Renal cortical epithelial cell (primary cell): ENCODE measurements around the gene KLHL2. TPM values are rescaled to one million over a fixed set of nuclear protein-coding genes. Genes with fewer than 3 reads are reported as not detected.
"Not testable (repeated sequence)": the region's sequence is repeated elsewhere in the genome, so short reads cannot be mapped to it uniquely, and the experiment has no call there.

Experiments used
- DNase-seq: peaks from one replicate; pipeline ENCODE4 v3.0.0-alpha.2; 2011; ENCODE audit warnings: low read depth
- total RNA-seq: library from RNA; depleted of rRNA; stranded (reverse); fragments of >200 nt; gene quantifications from 2 replicates; pipeline ENCODE4 v1.2.3, GENCODE V29; 2014

The KLHL2 gene
- total RNA-seq, 1 donor from 2014 or later: 30.9 TPM

- peak; percentile 67 for DNase-seq
These were observed 25.5 kb downstream of the KLHL2 start for GRCh38 chr4:165232623-165233433.

- no peak for DNase-seq
These were observed 27.4 kb downstream of the KLHL2 start for GRCh38 chr4:165234766-165235165.

GRCh38 chr4:165236852-165237251 lies 29.5 kb downstream of the KLHL2 start:
- not testable (repeated sequence) for DNase-seq

DNA sequence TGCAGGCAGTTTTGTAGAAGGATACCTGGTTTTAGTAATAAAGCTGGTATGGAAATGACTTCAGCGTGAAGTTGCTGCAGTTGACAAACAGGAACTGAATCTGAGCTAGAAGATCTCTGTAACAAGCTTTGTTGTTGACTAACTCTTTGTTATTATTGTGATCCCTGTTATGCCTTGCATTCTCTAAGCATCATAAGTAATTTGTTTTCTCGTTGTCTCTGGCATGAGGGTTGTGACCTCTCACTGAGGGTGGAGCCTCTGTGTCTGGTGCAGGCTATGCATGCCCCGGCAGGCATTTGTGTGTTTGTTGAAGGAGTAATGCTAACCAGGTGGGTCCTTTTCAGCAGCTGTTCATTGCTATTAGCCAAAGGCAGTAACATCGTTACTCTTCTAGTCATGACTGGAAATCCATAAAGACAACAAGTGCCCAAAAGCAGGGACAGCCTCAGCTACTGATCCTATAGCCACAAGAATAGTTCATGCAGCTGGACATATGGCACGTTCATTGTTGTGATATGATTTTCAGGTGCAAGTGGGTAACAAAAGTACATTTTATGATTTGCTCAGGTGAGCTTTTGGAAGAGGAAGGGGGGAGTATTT lies 30.8 kb downstream of the KLHL2 start:
- peak; percentile 53 for DNase-seq

- DNase-seq: not testable (repeated sequence)
These were observed 33.4 kb downstream of the KLHL2 start for GRCh38 chr4:165240761-165241160.

- not testable (repeated sequence) for DNase-seq
These were observed 36.8 kb downstream of the KLHL2 start for GRCh38 chr4:165244148-165244547.

DNA sequence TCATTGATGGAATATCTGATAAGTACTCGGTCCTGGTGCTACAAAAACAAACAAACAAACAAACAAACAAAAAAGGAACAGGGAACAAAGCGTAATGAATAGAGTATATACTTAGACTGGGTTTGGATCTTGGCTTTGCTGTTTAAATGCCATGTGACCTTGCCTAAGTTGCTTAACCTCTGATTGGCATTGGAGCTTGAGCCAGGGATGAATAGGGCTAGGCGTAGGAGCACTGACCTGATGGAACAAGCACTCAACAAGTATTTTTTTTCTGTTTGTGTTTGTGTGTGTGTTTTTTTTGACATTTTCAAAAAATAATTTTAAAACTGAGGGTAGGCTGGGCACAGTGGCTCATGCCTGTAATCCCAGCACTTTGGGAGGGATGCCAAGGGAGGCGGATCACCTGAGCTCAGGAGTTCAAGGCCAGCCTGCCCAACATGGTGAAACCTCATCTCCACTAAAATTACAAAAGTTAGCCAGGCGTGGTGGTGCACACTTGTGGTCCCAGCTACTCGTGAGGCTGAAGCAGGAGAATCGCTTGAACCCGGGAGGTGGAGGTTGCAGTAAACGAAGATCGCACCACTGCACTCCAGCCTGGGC lies 37.3 kb downstream of the KLHL2 start:
- DNase-seq: not testable (repeated sequence)

GRCh38 chr4:165248102-165248501 lies 40.7 kb downstream of the KLHL2 start:
- DNase-seq: no peak

DNA sequence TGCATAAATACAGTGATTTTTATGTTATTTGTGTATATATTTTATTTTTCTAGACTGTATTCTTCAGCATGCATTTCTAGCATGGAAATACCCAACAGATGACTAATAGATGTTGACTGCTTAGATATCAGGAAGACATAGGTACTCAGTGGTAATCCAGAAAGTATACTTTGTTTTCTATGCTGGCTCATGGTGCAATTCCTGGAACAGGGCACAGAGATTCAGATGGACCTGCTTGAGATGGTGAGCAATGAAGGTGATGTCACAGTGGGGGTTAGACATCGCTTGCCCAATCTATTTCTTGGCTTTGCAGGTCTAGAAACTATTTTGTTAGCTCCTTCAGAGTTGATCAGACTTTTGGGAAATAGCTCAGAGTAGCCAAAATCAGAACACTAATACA lies 41.5 kb downstream of the KLHL2 start:
- peak; percentile 73 for DNase-seq

DNA sequence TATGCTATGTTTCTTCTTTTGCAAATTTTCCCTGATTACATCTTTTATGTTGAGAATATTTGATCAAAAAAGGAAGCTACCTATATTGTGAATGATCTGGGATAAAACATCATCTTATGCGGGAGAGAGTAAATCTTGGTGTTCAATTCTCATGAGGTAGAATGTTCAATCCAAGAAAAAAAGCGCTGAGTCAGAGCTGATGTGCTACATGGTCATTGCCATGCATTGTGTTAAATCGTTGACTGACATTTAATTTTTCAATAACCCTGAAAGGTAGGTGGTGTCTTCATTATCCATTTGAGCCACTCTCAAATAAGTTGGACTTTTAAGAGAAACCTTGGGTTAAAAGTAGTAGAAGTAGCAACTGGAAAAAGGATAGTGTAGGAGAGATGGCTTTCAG lies 47.4 kb downstream of the KLHL2 start:
- peak; percentile 13 for DNase-seq

DNA sequence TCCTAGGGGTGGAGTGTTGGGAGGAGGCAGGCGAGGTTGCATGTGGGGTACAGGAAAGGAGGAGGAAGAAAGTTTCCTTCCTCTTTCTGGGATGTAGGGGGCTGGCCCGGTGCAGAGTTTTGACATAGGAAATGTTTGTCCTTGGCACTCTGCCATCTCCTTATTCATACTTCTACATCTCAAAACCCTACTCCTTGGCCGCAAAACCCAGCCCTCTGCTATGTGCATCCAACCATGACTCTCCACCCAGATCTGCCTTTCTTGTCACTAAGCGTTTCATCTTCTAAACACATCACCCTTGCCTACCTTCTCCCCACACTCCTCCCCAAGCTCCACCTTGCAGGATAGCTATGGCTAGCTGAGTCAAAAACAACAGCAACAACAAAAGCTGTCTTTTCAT lies 48.1 kb downstream of the KLHL2 start:
- peak; percentile 83 for DNase-seq

GRCh38 chr4:165256074-165256659 lies 48.8 kb downstream of the KLHL2 start:
- peak; percentile 66 for DNase-seq

GRCh38 chr4:165259776-165260175 lies 52.4 kb downstream of the KLHL2 start:
- not testable (repeated sequence) for DNase-seq

DNA sequence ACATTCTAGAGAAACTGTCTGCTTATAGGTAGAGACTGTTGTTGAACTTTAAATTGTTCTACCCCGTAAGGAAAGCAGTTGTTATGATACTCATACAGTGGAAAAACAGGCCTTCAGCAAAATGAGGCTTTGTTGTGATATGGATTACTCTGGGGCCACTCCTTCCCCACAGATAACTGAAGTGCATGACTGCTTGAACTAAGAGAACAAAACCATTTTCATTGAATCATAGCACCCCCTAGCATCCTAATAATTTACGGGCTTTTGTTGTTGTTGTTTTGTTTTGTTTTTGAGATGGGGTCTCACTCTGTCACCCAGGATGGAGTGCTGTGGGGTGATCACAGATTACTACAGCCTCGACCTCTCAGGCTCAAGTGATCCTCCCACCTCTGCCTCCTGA lies 54.9 kb downstream of the KLHL2 start:
- not testable (repeated sequence) for DNase-seq

DNA sequence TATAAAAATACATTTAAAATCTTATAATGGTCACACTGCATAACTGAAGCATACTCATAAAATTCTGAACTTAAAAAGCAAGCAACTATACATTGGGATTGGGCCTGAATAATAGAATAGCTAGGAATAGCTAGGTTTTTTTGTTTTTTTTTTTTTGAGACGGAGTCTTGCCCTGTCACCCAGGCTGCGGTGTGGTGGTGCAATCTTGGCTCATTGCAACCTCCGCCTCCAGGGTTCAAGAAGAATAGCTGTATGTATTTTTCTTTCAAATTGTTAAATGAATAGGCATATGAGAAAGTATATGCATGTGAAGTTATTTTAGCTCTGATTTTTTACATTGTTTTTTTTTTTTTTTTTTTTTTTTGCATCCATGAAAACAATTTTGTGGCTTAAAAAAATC lies 56.1 kb downstream of the KLHL2 start:
- not testable (repeated sequence) for DNase-seq

GRCh38 chr4:165269931-165270330 lies 62.6 kb downstream of the KLHL2 start:
- peak; percentile 73 for DNase-seq

DNA sequence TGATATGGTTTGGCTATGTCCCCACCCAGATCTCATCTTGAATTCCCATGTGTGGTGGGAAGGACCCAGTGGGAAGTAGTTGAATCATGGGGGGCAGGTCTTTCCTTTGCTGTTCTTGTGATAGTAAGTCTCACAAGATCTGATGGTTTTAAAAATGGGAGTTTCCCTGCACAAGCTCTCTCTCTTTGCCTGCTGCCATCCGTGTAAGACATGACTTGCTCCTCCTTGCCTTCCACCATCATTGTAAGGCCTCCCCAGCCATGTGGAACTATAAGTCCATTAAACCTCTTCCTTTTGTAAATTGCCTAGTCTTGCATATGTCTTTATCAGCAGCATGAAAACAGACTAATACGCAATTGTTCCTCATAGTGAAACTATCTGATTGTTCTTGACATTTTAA lies 66.1 kb downstream of the KLHL2 start:
- not testable (repeated sequence) for DNase-seq

- not testable (repeated sequence) for DNase-seq
These were observed 68.0 kb downstream of the KLHL2 start for GRCh38 chr4:165275357-165275756.

DNA sequence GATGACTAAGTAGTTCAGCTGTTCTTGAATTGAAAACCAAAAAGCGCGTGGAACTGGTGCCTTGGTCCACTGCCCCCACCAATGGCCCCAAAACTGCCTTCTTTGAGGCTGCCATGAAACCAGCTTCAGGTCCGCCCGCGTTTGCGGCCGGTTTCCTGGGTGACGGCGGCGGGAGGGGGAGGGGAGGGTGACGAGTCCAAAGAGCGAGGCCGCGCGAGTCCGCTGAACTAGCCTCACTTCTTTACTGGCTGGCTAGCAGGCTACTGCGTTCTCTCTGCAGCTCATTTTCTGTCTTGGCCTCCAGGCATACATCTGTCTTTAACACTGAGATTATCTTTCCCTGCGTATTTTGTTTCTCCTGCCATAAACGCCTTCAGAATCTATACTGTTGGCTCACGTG lies 72.2 kb downstream of the KLHL2 start:
- DNase-seq: not testable (repeated sequence)

DNA sequence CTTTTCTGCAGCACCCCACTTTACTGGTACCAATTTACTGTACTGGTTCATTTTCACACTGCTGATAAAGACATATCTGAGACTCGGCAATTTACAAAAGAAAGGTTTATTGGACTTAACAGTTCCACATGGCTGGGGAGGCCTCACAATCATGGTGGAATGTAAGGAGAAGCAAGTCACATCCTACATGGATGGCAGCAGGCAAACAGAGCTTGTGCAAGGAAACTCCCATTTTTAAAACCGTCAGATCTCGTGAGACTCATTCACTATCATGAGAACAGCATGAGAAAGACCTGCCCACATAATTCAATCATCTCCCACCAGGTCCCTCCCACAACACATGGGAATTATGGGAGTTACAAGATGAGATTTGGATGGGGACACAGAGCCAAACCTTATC lies 77.3 kb downstream of the KLHL2 start:
- DNase-seq: not testable (repeated sequence)

- not testable (repeated sequence) for DNase-seq
These were observed 79.4 kb downstream of the KLHL2 start for GRCh38 chr4:165286619-165287340.

- no peak for DNase-seq
These were observed 80.9 kb downstream of the KLHL2 start for GRCh38 chr4:165288226-165288625.
